Activated CD8-positive, alpha-beta memory T cell treated with anti-CD3 and anti-CD28 coated beads, Interleukin-2, amount 50 U/mL, for 24 hours (primary cell): ENCODE data around the gene PATJ.
"Not testable (repeated sequence)": the region's sequence is repeated elsewhere in the genome, so short reads cannot be mapped to it uniquely, and the experiment has no call there.

Experiments
- DNase-seq: peaks from one replicate; pipeline ENCODE4 v3.0.0-alpha.2; 2020; ENCODE audit errors: extremely low read depth

Gene PATJ

GRCh38 chr1:61828805-61829204, 86.5 kb downstream of the PATJ start:
- DNase-seq = no peak

DNA sequence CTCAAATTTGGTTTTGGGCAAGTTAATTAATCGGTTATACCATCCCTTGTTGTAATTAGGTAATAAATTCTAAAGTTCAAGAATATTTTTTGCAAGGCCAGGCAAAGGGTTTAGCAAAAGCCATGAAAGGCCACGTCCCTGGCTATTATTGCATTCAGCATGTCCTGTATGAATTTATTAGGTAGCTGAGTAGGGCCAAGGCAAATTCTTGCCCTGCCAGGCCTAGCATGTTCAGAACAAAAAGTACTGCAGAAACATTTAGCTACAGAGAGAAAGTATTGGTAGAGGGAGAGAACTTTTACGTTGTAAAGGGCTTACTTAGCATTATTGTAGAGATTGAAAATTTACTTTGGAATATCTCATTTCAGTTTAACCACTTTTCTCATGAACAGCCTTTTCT, 94.4 kb downstream of the PATJ start:
- no peak for DNase-seq

- not testable (repeated sequence) for DNase-seq
These were observed 95.3 kb downstream of the PATJ start for GRCh38 chr1:61837607-61838006.

DNA sequence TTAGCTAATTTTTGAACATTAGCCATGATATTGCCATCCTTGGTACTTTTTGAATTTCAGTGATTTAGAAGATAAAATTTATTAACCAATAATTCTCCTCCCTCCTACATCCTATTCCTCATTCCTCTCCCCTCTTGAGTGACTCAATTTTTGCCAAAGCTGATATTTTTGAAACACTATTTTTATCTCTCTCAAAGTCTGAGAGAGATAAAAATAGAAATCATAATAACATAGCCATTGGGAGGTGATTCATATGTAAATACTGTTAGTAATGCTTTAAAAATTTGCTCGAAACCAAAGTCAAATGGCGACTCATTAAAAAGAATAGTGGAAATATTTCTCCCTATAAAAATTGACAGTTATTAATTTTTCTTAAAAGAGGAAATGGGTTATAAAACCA, 97.4 kb downstream of the PATJ start:
- DNase-seq = no peak

DNA sequence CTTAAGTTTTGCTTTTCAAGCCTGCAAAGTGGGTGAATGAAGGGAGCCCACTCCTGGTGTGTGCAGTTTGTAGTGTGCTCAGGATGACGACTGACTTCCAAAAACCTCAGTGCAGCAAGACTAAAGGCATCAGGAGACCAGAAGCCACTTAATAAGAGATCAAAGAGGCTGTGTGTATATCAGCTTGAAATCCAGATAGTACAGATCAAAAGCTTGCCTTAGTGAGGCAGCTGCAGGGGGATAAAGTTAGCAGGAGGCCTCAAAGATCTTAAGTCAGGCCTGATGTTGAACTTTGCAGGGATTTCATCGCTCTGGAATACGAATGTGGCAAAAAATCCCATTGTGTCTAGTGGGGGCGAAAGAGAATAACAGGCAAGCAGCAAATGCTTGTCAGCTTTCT, 99.8 kb downstream of the PATJ start:
- no peak for DNase-seq

DNA sequence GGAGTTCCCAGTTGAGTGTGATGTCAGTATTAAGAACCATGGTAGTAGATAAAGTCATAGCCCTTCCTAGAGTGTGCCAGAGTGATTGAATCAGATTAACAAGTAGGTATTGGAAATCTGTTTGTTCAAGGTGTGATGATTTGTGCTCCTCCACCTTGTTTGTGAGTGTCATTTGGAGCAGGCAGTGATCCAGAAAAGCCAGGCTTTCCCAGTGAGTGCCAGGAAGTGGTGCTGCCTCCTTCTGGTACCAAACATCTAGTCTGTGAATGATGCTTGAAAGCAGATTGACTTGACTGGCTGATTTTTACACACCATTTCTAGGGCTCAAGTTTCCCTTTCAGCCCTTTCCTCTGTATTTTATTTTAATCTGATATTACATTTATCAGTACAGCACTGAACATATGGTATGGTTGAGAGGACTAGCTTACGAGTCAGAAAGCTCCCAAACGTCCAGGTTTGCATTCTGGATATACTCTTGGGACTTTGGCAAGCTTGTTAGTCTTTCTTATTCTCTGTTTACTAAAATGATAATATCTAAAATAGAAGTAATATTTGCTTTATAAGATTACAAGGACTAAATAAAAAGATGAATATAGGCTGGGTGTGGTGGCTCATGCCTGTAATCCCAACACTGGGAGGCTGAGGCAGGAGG, 100.7 kb downstream of the PATJ start:
- no peak for DNase-seq

- DNase-seq = no peak
These were observed 101.7 kb downstream of the PATJ start for GRCh38 chr1:61844006-61844405.

GRCh38 chr1:61844664-61845063, 102.4 kb downstream of the PATJ start:
- DNase-seq = not testable (repeated sequence)

DNA sequence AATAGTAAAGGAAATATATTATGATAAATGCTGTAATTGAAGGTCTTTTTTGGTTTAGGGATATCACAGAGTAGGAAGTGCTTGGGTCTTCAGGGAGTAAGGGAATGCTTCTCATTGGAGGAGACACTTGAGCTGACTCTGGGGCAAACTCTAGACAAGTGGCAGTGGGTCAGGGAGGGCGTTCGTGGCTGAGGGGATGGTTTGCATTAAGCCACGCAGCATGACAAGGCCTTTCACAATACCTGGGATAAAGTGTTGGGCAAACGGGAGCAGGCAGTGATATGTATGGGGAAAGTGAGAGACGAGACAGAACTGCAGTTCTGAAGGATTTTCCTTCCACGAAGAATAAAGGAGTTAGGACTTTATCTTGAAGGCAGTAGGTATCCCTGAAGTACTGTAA, 109.0 kb downstream of the PATJ start:
- DNase-seq = no peak

GRCh38 chr1:61851849-61852669, 109.8 kb downstream of the PATJ start:
- DNase-seq = no peak

DNA sequence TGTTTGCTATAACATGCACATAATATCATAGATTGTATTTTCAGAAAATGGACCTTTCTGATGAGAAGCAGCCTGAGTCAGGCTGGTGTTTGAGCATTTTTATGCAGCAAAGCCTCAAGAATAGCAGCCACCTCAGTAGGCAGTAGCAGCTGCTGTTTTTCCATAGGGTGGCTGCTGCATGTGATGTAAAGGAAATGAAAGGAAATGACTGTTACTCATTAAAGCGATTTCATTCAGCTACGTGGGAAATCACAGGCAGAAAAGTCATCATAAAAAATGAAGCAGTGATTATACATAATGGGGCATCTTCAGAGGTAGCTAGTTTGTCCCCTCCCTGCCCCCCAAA, 110.4 kb downstream of the PATJ start:
- DNase-seq = no peak

- DNase-seq = no peak
These were observed 111.3 kb downstream of the PATJ start for GRCh38 chr1:61853583-61853982.

GRCh38 chr1:61864489-61864888, 122.2 kb downstream of the PATJ start:
- no peak for DNase-seq

- DNase-seq = no peak
These were observed 123.5 kb downstream of the PATJ start for GRCh38 chr1:61865646-61866220.

DNA sequence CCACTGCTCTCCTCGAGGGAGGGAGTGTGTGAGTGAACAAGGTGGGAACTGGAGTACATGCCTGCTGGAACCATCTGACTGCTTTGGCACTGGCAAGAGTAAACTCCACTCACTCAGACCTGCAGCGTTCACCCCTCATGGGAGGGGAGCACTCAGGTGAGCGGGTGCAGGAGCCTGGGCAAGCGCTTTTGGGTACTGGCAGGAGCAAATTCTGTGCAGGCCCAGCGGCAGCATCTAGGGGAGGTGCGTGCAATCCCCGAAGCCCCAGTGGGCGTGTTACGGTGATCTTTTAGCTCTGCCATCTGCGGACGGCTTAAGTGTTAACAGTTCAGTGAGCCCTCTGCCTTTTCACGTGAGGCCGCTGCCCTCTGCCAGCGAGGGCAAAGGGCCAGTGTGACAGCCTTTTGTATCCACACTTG, 127.4 kb downstream of the PATJ start:
- DNase-seq = no peak

DNA sequence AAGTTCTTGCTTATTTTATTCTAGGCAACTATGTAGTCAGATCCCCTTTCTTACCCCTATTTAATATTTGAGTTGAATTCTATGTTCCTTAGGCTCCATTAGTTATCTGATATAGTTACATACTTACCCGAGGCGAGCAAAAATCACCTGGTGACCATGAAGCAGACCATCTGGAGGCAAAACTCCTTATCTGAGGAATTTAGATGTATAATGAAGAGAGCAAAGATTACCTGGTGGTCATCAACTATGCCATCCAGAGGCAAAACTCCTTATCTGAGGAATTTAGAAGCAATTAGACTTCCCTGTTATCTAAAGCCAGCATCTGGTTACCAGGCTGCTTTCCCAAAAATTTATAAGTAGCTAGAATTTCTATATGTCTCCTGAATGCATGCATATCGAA, 129.9 kb downstream of the PATJ start:
- DNase-seq = no peak

GRCh38 chr1:61873581-61873980, 131.3 kb downstream of the PATJ start:
- no peak for DNase-seq

DNA sequence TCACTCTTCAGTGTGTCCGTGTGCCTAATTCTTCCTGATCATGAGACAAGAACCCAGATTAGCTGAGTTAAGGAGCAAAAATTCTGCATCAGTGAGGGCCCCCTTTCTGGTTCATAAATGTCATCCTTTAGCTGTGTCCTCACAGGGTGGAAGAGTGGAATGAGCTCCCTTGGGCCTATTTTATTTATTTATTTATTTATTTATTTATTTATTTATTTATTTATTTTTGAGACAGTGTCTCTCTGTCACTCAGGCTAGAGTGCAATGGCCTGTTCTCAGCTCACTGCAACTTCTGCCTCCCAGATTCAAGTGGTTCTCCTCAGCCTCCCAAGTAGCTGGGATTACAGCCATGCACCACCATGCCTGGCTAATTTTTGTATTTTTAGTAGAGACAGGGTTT, 131.7 kb downstream of the PATJ start:
- DNase-seq = no peak

GRCh38 chr1:61875198-61875597, 132.9 kb downstream of the PATJ start:
- no peak for DNase-seq

DNA sequence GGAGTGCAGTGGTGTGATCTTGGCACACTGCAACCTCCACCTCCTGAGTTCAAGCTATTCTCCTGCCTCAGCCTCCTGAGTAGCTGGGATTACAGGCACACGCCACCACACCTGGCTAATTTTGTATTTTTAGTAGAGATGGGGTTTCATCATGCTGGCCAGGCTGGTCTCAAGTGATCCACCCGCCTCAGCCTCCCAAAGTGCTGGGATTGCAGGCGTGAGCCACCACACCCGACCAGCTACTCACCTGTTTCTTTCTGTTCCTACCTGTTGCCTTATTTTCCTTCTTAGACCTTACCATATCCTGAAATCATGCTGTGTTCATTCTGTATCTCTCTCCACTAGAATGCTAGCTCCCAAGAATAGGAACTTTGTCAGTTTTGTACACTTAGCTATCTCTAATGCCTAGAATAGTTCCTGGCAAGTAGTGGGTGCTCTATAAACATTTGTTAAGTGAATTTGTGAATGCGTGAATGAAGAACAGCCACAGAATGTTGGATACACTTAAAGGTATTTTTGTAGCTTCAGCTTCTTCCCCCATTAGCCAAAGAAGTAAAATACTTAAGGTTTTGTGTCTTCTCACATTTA, 137.7 kb downstream of the PATJ start:
- DNase-seq = not testable (repeated sequence)

GRCh38 chr1:61887076-61887867, 145.0 kb downstream of the PATJ start:
- DNase-seq = no peak
